PC-3 (cell line): Measurements from ENCODE around the gene SLC7A10.

Experiments used
- CTCF ChIP-seq: fragments of 300-600 bp; sonication (generic); conservative IDR thresholded peaks from 2 replicates; pipeline ENCODE4 v1.5.1; 2017; ENCODE audit warnings: antibody characterized with exemption, low read depth, mild to moderate bottlenecking, low read length
- EZH2 ChIP-seq: fragments of 300-600 bp; sonication (generic); IDR thresholded peaks from one replicate; pipeline ENCODE4 v1.6.1; 2017; ENCODE audit warnings: antibody characterized with exemption, mild to moderate bottlenecking, low read length; ENCODE audit not compliant: unreplicated experiment
- EZH2phosphoT487 ChIP-seq: fragments of 300-600 bp; sonication (generic); IDR thresholded peaks from 2 replicates; pipeline ENCODE4 v1.6.1; 2018; ENCODE audit warnings: mild to moderate bottlenecking, antibody characterized with exemption, low read length, borderline replicate concordance

- TF ChIP-seq CTCF (no peak), EZH2 (no peak), EZH2phosphoT487 (no peak)
These were observed 49.6 kb downstream of the SLC7A10 start for GRCh38 chr19:33175886-33176669.
